Loucy (cell line): ENCODE measurements around the gene PIGN.

ENCODE experiments used
- H2AFZ ChIP-seq: fragments of 200-600 bp; sonication (generic); 2 replicates; pipeline ENCODE4 v1.6.0; 2016; ENCODE audit warnings: antibody characterized with exemption, mild to moderate bottlenecking, low read length, moderate library complexity
- H3F3A ChIP-seq: fragments of 200-600 bp; 2 replicates; pipeline ENCODE4 v1.6.0; 2016; ENCODE audit warnings: antibody characterized with exemption, low read depth, mild to moderate bottlenecking
- H3K27me3 ChIP-seq: fragments of 200-600 bp; sonication (generic); 2 replicates; pipeline ENCODE4 v1.6.1; 2014; ENCODE audit warnings: low read length, mild to moderate bottlenecking; ENCODE audit not compliant: insufficient read depth, poor library complexity, severe bottlenecking
- H3K36me3 ChIP-seq: fragments of 200-600 bp; sonication (generic); 2 replicates; pipeline ENCODE4 v1.6.1; 2016; ENCODE audit warnings: low read length; ENCODE audit not compliant: insufficient read depth
- H3K4me1 ChIP-seq: fragments of 200-600 bp; sonication (generic); 2 replicates; pipeline ENCODE4 v1.5.1; 2014; ENCODE audit warnings: low read length, mild to moderate bottlenecking; ENCODE audit not compliant: insufficient read depth, poor library complexity, severe bottlenecking
- H3K4me2 ChIP-seq: fragments of 200-600 bp; sonication (generic); 2 replicates; pipeline ENCODE4 v1.6.0; 2014; ENCODE audit warnings: antibody characterized with exemption, low read length, low read depth, mild to moderate bottlenecking; ENCODE audit not compliant: poor library complexity, severe bottlenecking
- H3K4me3 ChIP-seq: fragments of 200-600 bp; sonication (generic); 2 replicates; pipeline ENCODE4 v1.5.1; 2014; ENCODE audit warnings: low read length, mild to moderate bottlenecking, mixed read lengths; ENCODE audit not compliant: poor library complexity, severe bottlenecking
- H3K79me2 ChIP-seq: fragments of 200-600 bp; sonication (generic); 2 replicates; pipeline ENCODE4 v1.6.1; 2014; ENCODE audit warnings: low read length; ENCODE audit not compliant: insufficient read depth
- H3K9ac ChIP-seq: fragments of 200-600 bp; sonication (generic); 2 replicates; pipeline ENCODE4 v1.6.0; 2014; ENCODE audit warnings: mild to moderate bottlenecking, low read depth, low read length, moderate library complexity; ENCODE audit not compliant: poor library complexity, severe bottlenecking
- H3K9me2 ChIP-seq: fragments of 200-600 bp; sonication (generic); replicated peaks from 2 replicates; pipeline ENCODE4 v1.6.1; 2016; ENCODE audit warnings: low read depth, low read length, mixed read lengths
- H3K9me3 ChIP-seq: fragments of 200-600 bp; sonication (generic); 2 replicates; pipeline ENCODE4 v1.6.1; 2014; ENCODE audit warnings: mild to moderate bottlenecking, antibody characterized with exemption, low read length, low read depth; ENCODE audit not compliant: insufficient read depth
- H4K20me1 ChIP-seq: fragments of 200-600 bp; sonication (generic); 2 replicates; pipeline ENCODE4 v1.6.0; 2014; ENCODE audit warnings: antibody characterized with exemption, low read length, mild to moderate bottlenecking; ENCODE audit not compliant: insufficient read depth, poor library complexity, severe bottlenecking
- EZH2phosphoT487 ChIP-seq: fragments of 200-600 bp; IDR thresholded peaks from 2 replicates; pipeline ENCODE4 v1.6.1; 2018; ENCODE audit warnings: antibody characterized with exemption, mild to moderate bottlenecking, moderate library complexity, borderline replicate concordance
- TF ChIP-seq, protein P1 (sequence below): fragments of 200-600 bp; sonication (generic); conservative IDR thresholded peaks from 2 replicates; pipeline ENCODE4 v1.5.1; 2014; ENCODE audit warnings: mild to moderate bottlenecking, antibody characterized with exemption, low read length

The PIGN gene

GRCh38 chr18:62105376-62105775 lies 81.5 kb downstream of the PIGN start:
- Histone ChIP-seq H3F3A (no peaks in the 10 kb centered on the region), H3K9ac (no peak overlapping the region), H3K9me2 (no peaks in the 10 kb centered on the region), H3K9me3 (no peaks in the 10 kb centered on the region), H3K4me2 (no peak overlapping the region), H3K27me3 (no peaks in the 10 kb centered on the region), H4K20me1 (no peaks in the 10 kb centered on the region), H2AFZ (no peak overlapping the region), H3K4me3 (no peak overlapping the region), H3K36me3 (peaks cover 6% of the 10 kb centered on the region; the same call in 1 of the 2 replicates), H3K79me2 (no peaks in the 10 kb centered on the region), H3K4me1 (no peaks in the 10 kb centered on the region)
- no peak for TF ChIP-seq EZH2phosphoT487
- TF ChIP-seq, protein P1, sequence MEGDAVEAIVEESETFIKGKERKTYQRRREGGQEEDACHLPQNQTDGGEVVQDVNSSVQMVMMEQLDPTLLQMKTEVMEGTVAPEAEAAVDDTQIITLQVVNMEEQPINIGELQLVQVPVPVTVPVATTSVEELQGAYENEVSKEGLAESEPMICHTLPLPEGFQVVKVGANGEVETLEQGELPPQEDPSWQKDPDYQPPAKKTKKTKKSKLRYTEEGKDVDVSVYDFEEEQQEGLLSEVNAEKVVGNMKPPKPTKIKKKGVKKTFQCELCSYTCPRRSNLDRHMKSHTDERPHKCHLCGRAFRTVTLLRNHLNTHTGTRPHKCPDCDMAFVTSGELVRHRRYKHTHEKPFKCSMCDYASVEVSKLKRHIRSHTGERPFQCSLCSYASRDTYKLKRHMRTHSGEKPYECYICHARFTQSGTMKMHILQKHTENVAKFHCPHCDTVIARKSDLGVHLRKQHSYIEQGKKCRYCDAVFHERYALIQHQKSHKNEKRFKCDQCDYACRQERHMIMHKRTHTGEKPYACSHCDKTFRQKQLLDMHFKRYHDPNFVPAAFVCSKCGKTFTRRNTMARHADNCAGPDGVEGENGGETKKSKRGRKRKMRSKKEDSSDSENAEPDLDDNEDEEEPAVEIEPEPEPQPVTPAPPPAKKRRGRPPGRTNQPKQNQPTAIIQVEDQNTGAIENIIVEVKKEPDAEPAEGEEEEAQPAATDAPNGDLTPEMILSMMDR = no peak

DNA sequence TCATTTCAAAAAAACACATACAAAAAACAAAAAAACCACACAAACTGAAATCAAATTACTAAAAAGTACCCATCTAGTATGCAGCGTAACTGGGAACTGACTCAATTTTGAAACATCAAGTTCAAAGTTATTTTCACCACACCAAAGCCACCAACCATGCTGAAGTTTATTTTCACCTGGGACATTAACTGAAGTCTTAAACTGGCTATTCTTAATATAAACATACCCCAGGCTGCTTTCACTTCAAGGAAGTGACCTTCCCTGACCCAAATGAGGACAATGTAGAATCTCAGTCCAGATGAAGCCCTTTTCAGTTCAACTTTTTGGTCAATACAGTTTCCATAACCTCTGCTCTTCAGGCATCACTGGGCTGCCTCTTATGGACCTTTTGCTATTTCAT lies 84.6 kb downstream of the PIGN start:
- no peaks in the 10 kb centered on the region for H3K9me3 ChIP-seq
- H3K4me3 ChIP-seq = no peak overlapping the region
- no peaks in the 10 kb centered on the region for H3K27me3 ChIP-seq
- no peak overlapping the region for H2AFZ ChIP-seq
- no peaks in the 10 kb centered on the region for H4K20me1 ChIP-seq
- peaks cover 4% of the 10 kb centered on the region for H3K4me1 ChIP-seq
- no peaks in the 10 kb centered on the region for H3K9me2 ChIP-seq
- no peaks in the 10 kb centered on the region for H3F3A ChIP-seq
- H3K79me2 ChIP-seq = no peaks in the 10 kb centered on the region
- peaks cover 6% of the 10 kb centered on the region; the same call in 1 of the 2 replicates for H3K36me3 ChIP-seq
- TF ChIP-seq, protein P1 = no peak
- TF ChIP-seq EZH2phosphoT487 = no peak
- no peak overlapping the region for H3K9ac ChIP-seq
- H3K4me2 ChIP-seq = no peak overlapping the region

DNA sequence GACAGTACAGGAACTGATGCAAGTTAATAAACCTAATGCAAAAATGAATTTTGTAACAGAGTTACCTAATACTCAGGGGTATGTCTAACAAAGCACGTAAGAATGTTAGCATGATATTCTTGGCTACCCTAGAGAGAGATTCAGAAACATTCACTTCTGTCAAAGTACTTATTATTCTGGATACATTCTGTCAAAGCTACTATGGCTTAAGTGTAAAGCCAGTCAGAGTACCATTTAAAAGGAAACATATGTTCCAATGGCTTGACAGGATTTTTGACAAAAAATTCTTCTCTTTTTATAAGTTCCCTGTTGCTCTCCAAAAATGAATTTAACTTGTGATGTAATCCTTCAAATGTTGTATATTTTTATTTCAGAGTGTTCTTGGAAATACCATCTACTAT lies 85.5 kb downstream of the PIGN start:
- no peak overlapping the region for H3K4me3 ChIP-seq
- no peaks in the 10 kb centered on the region for H3K27me3 ChIP-seq
- TF ChIP-seq, protein P1 = no peak
- TF ChIP-seq EZH2phosphoT487 = no peak
- H3K79me2 ChIP-seq = no peaks in the 10 kb centered on the region
- H2AFZ ChIP-seq = no peak overlapping the region
- no peaks in the 10 kb centered on the region; the same call in 1 of the 2 replicates for H3K36me3 ChIP-seq
- no peaks in the 10 kb centered on the region for H3K9me2 ChIP-seq
- no peaks in the 10 kb centered on the region for H4K20me1 ChIP-seq
- H3K9ac ChIP-seq = no peak overlapping the region
- H3K4me2 ChIP-seq = no peak overlapping the region
- no peaks in the 10 kb centered on the region for H3F3A ChIP-seq
- H3K4me1 ChIP-seq = peaks cover 4% of the 10 kb centered on the region
- no peaks in the 10 kb centered on the region for H3K9me3 ChIP-seq
